Kidney tubule cell (primary cell): ENCODE results near the gene HAP1.
"Not testable (repeated sequence)": the region's sequence is repeated elsewhere in the genome, so short reads cannot be mapped to it uniquely, and the experiment has no call there.

Source experiments
- DNase-seq: peaks from one replicate; pipeline ENCODE4 v3.0.0-alpha.2; 2018; ENCODE audit warnings: low spot score

Gene HAP1

DNA sequence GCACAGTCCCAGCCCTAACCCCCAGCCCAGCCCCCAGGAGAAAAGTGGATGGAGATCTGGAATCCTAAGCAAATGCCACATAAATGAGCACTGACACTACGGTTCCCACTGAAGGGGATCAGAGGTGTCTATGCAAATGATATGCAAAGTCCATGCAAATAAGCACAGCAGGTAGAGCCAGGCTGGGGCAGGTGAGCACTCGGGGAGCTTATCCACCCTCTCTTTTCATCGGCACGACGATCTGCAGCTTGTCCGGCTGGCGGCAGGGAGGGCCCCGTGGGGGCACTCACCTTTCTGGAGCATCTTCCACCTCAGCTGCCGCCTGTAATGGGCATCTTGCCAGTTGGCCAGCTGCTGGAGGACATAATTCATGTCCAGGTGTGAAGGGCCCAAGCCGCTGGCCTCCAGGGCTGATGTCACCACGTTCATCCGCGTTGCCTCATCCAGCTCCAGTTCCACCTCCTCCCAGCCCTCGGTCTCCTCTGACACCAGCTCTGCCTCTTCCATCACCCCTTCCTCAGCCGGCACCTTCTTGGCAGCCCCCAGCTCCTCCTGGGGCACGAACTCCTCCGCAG is 9.9 kb downstream of the HAP1 start:
- DNase-seq = no peak

DNA sequence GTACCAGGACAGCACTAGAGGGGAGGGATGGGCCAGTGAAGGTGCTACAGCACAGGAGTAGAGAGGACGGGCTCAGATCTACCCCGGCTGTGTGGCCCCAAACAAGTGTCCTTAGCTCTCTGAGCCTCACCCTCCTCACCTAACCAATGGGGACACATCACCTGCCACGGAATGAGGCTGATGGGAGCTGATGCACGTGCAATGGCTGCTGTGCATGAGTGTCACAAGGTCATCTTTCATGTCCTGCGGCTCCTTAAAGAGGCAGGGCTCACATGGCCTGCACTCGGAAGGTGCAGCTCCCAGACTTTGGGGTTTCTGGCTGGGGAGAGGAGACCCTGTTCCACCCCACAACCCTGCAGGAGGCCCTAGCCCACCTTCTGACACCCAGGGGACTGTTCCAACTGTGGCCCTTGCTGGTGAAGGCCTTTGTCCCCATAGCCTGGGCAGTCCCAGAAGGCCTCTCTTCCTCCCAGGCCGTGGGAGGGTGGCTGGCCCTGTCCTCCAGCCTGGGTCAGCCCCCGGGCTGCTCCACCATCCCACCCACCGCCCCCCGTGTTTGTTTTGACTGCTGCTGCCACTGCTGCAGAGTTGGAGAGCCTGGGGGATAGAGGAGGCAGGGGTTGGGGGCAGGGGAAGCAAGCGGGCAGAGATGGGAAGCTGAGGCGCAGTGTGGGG is 10.5 kb downstream of the HAP1 start:
- DNase-seq = no peak

DNA sequence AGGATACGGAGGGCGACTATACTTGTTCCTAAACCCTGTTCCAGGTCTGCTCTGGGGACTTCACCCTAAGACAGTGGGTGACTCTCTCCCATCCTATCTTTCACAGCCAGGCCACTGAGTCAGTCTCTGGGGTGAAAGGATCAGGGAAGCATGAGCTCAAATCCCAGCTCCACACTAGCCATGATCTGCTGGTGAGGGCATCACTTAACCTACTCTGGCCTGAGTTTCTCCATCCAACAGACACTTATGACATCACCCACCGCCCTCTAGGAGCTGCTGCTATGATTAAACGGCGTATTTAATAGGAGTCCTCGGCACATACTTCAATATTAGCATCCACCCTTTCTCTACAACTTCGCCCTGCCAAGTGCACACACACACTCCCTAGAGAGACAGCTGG is 12.2 kb downstream of the HAP1 start:
- DNase-seq = no peak

DNA sequence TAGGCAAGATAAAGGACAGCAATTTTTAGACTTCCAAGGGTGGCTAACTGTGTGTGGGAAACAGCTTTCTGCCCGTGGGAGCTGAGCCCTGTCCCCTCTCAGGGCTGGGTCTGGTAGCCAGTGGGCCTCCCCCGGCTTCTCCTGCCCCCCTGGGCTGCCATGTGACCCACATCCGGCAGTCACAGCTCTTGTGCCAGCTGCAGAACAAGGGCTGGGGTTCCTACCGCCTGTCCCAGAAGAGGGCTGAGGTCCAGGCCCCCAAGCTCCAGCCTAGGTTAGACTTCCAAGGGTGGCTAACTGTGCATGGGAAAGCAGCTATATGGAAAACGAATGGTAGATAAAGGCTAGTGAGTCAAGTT is 16.2 kb downstream of the HAP1 start:
- no peak for DNase-seq

DNA sequence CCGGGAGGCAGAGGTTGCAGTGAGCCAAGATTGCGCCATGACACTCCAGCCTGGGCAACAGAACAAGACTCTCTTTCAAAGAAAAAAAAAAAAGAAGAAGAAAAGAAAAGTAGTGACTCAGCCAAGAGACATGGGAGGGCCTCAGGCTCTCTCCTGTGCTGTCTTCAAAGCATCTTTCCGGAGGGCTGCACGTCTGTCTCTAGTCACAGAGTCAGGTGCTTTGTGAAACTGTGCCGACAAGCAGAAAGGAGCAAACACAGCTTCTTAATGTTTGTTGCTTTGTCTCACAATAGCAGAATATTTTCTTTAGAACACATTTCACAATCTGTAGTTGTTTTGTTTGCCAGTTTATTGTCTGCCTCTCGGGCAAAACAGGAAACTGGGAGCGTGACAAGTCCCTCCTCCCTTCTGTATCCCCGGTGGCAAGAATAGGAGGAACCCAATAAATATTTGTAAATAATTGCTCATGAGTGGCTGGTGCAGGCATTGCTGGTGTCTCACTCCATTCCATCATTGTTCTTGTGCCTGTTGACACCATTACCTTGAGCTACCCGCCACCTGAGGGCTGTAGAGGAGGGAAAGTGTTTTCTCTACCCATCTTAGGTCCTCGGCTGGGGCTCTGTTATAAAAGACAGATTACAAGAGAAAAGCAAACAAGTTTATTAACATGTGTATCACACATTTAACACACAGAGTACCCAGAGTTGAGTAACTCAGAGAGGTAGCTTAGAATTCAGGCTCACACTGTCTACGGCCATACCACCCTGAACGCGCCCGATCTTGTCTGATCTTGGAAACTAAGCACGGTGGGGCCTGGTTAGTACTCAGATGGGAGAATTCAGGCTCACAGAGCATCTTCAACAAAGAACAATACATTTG is 16.8 kb downstream of the HAP1 start:
- DNase-seq = peak; percentile 39

DNA sequence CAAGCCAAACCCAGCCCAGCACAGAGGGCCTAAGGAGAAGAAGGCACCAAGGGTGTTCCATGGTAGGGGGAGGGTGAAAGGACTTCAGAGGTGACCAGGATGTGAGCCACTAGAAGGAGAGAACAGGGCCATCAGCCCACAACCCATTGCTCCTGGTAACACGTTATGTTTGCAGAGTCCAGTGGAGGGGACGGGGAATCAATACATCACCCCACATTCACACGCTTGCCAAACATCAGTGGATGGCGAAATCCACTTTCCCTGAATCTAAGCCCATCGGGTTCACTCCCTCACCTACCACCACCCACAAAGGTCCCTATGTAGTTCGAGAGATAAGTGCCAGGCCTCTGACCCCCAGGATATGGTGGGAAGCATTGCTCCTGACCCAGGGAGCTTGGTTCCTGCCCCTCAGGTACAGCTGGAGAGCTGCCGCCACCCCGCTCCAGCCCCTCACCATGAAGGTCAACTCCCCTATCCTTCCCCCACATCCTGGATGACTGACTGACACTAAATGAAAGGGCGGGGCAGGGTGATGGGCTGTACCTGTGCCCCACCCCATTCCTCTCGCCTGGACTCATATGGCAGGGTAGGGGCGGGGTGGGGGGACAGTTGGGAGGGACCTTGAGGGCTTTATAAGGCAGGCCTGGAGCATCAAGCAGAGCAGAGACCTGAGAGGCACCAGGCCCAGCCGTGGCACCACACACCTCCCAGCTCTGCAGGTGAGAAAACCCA is 22.6 kb downstream of the HAP1 start, which contains the start of gene GAST:
Gene GAST (plus strand): TSS at position 663 of the 732 bp plus-strand sequence. CDS start 3,106 bp downstream, outside the sequence.
- DNase-seq = no peak

DNA sequence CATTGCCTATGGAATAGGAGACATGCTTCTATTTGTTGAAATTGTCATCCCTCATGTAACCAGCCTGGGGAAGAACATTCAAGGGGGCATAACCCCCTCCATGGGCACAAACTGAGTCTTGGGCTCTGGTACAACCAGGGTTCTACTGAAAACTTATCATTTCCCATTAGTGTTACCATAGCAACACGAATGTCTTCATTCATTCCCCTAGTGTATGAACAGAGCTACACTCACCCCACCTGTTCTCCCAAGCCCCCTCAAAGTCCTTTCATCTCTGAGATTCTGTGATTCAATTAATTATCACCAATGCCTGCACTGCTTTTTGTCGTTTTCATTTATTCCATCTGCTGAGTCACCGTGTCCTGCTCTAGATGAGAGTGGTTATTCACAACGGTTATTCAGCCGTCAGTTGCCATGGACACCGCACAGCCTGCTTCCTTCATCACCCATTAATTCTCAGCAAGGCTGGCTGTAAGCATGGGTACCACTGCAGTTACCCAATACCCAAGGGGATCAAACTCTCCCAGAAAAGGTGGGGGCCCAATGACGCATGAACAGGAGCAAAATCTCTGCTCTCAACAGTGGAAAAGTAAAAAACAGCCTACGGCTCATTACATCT is 23.9 kb downstream of the HAP1 start:
- peak; percentile 82 for DNase-seq

DNA sequence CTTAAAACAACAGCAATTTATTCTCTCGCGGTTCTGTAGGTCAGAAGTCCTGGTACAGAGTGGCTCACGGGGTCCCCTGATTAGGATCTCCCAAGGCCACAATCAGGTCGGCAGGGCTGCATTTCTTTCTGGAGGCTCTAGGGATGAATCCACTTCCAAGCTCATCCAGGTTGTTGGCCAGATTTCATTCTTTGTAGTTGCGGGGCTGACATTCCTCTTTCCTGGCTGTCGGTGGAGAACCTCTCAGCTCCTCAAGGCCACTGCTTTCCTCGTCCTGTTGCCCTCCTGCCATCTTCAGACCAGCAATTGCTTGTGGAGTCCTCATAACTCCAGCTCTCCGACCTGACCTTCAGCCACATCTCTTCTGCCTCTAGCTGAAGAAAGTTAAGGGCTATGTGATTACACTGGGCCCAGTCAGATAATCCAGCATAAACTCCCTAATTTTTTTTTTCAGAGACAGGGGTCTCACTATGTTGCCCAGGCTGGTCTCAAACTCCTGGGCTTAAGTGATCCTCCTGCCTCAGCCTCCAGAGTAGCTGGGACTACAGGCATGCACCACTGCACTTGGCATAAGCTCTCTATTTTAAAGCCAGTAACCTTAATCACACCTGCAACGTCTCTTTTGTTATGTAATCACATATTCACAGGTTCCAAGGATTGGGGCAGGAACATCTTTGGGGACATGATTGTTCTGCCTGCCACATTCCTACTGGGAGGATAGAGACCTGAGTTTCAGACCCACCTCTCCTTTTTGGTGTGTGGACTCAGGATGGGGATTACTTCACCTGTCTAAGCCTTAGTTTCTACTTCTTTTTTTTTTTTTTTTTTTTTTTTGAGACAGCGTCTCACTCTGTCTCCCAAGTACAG is 26.4 kb downstream of the HAP1 start:
- no peak for DNase-seq

DNA sequence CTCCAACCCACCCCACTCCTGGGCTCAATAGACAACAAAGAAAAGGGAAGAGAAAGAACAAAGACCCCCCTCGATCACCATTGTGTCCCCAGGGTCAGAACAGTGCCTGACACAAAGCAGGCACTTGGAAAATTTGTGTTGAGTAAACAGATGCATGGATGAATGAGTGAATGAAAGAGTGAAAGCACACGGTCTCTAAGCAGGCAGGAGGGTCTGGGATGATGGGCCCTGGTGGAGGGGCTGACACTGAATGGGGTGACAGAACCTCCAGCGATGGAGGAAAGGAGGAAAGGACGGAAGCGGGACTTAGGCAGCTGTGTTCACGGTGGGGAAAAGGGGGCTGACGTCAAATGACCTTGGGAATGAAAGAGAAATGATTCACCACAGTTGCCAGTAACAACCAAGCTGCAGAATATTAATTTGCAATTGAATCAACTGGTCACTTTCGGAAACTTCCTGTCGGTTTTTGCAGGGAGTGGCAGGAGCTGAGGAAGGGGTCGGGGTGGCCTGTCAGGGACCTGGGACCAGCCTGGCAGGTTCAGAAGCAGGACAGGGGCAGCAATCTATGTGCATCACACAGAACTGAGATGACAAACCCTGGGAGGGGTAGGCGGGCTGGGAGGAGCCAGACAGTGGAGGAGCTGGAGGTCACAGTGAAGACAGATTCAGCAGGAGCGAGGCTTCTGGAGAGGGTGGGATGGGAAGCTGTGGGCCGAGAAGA is 29.0 kb downstream of the HAP1 start:
- DNase-seq = peak; percentile 30

DNA sequence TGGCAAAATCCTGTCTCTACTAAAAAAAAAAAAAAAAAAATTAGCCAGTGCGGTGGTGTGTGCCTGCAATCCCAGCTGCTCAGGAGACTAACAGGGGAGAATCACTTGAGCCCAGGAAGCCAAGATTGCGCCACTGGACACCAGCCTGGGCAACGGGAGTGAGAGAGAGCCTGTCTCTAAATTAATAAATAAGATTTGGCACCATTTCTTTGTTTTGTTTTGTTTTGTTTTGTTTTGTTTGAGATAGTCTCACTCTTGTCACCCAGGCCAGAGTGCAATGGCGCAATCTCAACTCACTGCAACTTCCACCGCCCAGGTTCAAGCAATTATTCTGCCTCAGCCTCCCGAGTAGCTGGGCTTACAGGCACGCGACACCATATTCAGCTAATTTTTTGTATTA is 31.7 kb downstream of the HAP1 start:
- no peak for DNase-seq

DNA sequence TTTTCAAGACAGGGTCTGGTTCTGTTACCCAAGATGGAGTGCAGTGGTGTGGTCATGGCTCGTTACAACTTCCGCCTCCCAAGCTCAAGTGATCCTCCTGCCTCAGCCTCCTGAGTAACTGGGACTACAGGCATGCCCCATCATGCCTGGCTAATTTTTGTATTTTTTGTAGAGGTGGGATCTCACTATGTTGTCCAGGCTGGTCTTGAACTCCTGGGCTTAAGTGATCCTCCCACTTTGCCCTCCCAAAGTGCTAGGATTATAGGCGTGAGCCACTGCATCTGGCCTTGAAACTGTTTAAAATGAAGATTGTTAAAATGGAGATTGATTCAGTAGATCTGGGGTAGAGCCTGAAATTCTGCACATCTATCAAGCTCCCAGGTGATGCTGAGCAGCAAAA is 33.6 kb downstream of the HAP1 start:
- not testable (repeated sequence) for DNase-seq

DNA sequence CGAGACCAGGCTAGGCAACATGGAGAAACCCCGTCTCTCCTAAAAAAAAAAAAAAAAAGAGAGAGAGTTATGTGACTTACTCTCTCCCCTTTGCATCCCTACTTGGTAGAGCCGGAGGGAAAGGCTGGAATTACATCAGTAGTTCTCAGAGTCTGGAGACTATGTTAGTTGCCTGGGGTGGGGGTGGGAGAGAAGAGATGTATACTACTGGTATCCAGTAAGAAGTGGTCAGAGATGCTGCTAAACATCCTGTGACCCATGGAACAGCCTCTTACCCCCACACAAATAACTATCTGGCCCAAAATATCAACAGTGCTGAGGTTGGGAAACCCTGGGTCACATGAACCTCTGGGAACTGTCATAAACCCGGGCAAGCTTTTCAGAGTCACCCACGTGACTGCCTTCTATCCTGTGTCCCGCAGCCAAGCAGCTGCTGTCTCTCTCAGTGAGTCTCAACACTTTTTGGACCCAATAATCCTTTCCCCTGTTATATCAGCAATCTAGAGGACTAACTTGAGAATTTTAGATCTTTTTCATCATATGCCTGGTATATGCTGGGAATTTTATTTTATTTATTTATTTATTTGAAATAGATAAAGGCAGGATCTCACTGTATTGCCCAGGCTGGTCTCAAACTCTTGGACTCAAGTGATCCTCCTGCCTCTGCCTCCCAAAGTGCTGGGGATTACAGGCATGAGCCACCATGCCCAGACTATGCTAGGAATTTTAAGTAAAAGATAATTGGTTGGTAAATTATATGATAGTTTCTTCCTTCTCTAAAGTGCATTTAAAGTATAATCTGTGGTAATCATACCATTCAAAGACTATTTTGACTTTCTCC is 37.1 kb downstream of the HAP1 start:
- no peak for DNase-seq

DNA sequence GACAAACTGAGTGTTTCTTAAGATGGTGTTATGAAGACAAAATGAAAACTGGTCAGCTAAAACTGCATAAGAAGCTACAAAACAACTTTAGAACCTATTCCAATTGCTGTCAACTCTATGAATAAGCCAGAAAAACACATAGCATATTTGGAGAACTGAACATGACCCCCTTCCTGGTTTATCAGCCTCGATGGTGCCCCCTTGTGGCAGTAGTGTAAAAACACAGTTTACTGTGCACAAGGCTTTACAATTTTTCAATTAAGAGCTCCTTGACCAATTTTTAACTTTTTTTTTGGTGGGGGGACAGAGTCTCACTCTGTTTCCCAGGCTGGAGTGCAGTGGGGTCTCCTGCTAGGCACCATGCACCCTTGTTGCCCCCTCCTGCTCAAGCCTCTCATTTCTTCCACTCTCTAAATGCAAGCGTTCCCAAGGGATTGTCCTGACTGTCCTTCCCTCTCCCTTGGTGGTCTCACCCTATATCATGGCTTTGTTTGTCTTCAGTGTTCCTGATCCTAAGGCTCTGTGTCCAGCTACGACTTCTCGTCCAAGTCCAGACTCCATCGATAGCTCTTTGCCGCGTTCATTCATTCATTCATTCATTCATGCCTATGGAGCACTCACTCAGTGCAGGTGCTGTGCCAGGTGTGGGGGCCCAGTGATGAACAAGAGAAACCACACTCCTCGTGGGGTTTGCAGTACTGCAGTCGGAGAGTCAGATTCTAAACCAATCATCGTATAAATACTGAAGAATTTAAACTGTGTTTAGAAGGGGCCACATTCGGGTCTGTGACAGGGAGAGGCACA is 38.3 kb downstream of the HAP1 start:
- peak; percentile 74 for DNase-seq

DNA sequence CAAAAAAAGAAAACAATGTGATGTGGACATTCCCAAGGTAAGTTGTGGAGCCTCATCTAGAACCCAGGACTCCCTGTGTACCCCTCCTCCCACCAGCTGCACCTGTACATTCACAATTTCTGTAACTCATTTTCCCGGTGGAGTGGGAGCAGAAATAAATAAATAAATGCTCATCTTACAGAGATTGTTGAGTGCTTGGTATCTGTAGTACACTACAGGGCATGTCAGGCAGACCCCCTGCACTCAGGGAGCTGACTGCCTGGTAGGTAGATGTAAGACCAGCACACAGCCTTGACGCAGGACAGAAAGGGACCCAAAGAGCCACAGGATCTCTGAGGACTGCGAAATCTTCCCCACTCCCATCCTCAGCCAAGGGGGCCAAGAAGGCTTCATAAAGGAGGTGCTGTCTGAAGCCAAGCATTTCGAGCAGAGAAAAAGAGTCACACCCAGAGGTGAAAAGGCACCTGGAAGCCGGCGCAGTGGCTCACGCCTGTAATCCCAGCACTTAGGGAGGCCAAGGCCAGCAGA is 39.2 kb downstream of the HAP1 start:
- no peak for DNase-seq

DNA sequence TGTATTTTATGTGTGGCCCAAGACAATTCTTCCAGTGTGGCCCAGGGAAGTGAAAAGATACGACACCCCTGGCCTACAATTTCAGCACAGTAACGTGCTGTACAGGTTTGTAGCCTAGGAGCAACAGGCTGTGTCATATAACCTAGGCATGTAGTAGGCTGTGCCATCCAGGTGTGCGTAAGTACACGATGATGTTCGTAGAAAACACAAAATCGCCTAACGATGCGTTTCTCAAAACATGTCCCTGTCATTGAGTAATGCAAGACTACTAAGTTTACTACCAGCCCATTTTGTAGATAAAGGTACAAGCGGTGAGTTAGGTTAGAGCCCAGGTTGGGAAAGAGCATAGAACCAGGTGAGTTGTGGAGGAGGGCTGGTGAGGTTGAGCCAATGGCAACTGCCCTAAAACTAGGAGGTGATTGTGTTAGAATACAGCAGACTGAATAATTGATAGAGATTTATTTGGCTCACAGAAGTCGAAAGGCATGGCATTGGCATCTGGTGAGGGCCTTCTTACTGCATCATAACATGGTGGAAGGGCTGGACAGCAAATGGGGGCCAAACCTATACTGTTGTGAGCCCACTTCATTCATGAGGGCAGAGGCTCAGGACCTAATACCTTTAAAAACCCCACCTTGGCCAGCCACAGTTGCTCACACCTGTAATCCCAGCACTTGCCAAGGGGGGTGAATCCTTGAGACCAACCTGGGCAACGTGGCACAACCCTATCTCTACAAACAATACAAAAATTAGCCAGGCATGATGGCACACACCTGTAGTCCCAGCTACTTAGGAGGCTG is 41.5 kb downstream of the HAP1 start:
- DNase-seq = peak; percentile 45

DNA sequence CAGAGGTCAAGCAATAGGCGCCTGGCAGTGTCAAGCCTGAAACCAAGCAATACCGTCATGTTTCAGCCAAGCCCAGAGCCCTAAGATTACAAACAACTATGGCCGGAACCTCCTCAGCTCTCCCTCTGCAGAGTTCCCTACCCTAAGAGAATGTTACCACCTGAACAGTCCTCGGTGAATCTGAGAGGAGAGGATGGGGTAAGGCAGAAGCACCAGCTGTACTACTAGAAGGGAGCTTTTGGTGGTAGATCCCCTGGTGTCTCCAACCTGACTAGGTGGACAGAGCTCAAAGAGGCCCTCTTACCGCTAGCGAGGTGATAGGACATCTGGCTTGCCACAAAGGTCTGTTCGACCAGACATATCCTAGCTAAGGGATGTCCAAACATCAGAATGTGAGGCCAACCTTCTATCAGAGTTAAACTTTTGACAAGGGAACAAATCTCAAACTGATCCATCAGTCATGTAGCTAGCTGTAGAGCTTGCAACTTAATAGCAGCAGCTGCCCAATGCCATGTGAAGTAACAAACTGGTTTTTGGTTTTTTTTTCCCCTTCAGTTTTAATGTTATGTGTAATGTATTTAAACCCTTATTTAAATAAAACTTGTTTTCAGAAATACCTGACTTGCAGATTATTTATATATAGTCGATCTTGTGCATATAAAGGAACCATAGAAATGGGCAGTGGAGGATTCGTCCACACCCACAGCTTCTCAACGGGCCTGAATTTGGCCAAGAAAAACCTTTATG is 43.2 kb downstream of the HAP1 start:
- no peak for DNase-seq

DNA sequence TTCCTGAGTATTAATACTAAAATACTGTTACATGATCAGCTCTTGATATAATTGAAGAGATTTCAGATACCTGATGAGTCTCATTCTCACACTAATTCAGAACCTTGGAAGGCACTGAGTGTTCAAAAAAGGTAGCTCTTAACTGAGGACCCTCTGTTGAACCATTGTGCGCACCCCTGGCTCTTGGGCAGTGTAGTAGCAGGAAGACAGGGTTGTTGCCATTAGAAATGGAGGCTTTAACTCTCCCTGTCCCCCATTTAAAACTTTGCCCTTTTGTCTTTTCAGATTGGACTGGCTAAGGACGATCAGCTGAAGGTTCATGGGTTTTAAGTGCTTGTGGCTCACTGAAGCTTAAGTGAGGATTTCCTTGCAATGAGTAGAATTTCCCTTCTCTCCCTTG is 43.9 kb downstream of the HAP1 start:
- DNase-seq = no peak
